Esophagus muscularis mucosa (tissue), 4 donors: ENCODE results near the gene CBFA2T3.

Experiments
- EP300 ChIP-seq: sonication (generic); formaldehyde crosslinking; IDR thresholded peaks from one replicate; pipeline ENCODE4 v1.6.1; 2017; ENCODE audit warnings: antibody characterized with exemption
- POLR2A ChIP-seq: fragments of 450-650 bp; IDR thresholded peaks from one replicate; pipeline ENCODE4 v1.6.1; 2017; ENCODE audit warnings: antibody characterized with exemption, moderate library complexity, mild to moderate bottlenecking, low read depth
- POLR2AphosphoS5 ChIP-seq, 2 donors: sonication (generic); formaldehyde crosslinking; IDR thresholded peaks; one replicate each; pipeline ENCODE4 v1.6.1; 2017; ENCODE audit warnings: antibody characterized with exemption in 2 of 2
- TF ChIP-seq, protein P1 (sequence below), 3 experiments: fragments of 200-600 bp in 2 of 3; fragments of 450-650 bp in 1 of 3; sonication (generic) in 2 of 3; IDR thresholded peaks; one replicate each; pipeline ENCODE4 v1.5.1; 2017 to 2019; ENCODE audit warnings: antibody characterized with exemption in 3 of 3, mild to moderate bottlenecking in 2 of 3, moderate library complexity in 1 of 3

DNA sequence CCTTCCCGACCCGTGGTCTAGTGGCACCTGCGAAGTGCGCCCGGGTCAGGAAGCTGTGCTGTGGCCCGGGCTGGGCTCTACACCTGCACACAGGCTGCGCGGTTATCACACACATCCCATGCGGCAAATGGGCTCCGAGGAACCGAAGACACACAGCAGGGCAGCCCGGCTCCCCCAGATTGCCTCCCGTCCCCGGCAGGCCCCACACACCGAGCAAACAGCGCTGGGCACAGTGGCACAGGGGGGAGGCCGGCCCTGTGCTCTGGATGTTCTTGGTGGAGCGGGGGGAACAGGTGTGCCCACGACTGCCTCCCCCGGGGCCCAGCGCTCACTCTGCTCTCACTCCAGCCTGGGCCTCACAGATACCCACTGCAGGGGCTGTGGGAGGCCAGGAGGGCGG is 81.7 kb downstream of the CBFA2T3 start:
- no peak for TF ChIP-seq EP300
- TF ChIP-seq, protein P1, sequence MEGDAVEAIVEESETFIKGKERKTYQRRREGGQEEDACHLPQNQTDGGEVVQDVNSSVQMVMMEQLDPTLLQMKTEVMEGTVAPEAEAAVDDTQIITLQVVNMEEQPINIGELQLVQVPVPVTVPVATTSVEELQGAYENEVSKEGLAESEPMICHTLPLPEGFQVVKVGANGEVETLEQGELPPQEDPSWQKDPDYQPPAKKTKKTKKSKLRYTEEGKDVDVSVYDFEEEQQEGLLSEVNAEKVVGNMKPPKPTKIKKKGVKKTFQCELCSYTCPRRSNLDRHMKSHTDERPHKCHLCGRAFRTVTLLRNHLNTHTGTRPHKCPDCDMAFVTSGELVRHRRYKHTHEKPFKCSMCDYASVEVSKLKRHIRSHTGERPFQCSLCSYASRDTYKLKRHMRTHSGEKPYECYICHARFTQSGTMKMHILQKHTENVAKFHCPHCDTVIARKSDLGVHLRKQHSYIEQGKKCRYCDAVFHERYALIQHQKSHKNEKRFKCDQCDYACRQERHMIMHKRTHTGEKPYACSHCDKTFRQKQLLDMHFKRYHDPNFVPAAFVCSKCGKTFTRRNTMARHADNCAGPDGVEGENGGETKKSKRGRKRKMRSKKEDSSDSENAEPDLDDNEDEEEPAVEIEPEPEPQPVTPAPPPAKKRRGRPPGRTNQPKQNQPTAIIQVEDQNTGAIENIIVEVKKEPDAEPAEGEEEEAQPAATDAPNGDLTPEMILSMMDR (IDR thresholded peaks at IDR 0.05): no peak
- no peak for TF ChIP-seq POLR2AphosphoS5 (IDR thresholded peaks at IDR 0.05)
- TF ChIP-seq POLR2A: no peak
